Stimulated activated CD4-positive, alpha-beta T cell treated with anti-CD3 and anti-CD28 coated beads, Interleukin-2, amount 100 ng/mL, for 24 hours (primary cell): ENCODE data around the gene MTHFSD.

Experiments
- DNase-seq, 2 donors: peaks; one replicate each; pipeline ENCODE4 v3.0.0-alpha.2; 2020

Gene MTHFSD

DNA sequence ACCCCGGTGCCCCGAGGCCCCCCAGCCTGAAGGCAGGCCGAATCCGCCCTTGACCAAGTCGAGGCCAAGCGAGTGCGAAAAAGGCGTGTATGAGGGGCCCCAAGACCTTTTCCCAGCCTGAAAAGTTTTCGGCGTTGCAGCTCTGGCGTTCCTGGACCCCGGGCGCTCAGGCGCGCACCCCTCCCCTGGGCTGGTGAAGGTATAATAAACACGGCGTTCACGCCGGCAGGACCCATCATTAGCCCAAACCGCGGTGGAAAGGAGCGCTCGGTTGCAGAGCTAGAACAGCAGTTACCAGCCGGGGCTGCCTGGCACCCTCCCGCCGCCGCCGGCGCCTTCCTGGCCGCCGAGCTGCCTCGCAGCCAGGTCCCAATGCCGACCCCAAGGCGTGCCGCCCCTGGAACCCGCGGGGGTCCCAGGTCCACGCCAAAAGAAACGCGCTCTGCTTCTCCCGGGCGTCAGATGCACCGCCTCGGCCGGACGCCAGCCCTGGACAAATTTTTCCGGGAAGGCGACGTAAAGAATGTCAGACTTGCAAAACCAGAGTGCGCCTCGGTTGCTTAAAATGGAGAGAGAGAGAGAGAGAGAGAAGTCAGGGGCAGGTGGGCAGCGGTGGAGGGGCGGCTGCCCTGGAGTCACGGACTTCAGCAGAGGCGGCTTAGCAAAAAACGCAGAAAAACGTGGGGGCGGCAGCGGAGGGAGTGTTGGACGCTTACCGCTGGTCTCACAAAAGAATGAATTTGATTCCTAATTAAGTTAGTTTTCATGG lies 56.2 kb downstream of the MTHFSD start:
- DNase-seq = no peak

DNA sequence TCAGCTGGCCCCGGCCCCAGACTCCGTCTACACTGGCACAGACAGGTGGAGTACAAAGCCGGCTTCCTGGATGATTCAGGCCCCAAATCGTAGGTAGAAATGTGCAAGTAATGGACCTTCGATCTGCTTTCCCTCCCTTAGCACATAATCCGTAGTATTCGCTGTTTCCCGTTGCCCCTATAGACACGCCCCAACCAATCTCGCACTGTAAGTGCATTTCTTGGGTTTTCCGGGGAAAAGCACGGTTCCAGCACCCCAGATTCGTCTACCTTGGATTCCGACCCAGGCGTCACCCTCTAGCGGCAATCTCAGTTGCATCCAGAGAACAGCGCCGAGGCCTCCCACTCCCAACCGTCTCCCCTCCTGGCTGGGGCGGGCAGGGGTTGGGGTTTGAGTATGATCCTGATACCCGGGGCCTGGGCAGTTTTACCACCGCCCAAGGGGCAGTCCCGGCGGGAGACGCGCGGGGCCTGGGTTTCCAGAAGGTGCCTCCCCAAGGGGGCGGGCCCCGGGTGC lies 56.8 kb downstream of the MTHFSD start:
- DNase-seq = no peak

DNA sequence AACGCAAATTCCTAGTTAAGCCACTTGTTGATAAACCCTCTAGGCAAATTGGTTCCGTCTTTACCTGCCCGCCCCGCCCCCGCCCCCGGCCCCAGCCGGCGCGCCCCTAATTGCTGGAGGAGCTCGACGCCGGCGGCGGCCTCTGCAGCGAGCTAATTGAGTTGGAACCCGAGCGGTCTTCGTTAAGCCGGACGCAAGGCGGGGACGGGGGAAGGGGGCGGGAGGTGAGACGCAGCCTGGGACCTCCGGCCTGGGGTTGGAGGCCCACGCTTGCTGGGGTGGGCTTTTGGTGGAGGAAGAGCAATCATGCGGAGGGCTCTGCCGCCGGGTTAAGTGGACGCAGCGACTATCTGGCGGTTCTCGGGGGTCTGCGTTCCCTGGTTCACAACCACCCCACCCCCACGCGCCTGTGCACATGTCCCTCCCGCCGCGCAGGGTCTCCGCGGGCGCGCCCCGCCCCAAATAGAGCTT lies 57.4 kb downstream of the MTHFSD start:
- no peak for DNase-seq

DNA sequence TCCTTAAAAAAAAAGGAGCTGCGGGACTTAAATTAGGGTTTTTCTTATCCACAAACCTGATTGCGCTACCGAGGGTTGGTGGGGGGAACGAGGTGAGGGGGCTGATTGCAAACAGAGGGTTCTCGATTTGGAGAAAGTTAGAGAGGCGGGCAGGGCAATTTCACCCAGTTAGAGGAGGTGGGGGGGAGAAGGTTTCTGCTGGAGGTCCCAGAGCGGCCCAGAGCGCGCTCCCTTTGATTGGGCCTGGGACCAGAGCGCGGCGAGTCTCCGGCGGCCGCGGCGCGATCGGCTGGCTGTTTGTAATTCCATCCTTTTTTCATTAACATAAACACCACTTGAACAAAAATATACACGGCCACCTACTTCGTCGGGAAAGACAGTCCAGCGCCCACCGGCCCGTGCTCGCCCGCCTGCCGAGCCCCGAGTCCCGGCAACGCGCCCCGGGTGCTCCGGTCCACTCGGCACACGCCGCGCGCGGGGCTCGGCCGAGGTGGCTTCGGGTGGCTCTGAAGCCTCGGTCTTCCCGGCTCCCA lies 58.0 kb downstream of the MTHFSD start:
- no peak for DNase-seq

DNA sequence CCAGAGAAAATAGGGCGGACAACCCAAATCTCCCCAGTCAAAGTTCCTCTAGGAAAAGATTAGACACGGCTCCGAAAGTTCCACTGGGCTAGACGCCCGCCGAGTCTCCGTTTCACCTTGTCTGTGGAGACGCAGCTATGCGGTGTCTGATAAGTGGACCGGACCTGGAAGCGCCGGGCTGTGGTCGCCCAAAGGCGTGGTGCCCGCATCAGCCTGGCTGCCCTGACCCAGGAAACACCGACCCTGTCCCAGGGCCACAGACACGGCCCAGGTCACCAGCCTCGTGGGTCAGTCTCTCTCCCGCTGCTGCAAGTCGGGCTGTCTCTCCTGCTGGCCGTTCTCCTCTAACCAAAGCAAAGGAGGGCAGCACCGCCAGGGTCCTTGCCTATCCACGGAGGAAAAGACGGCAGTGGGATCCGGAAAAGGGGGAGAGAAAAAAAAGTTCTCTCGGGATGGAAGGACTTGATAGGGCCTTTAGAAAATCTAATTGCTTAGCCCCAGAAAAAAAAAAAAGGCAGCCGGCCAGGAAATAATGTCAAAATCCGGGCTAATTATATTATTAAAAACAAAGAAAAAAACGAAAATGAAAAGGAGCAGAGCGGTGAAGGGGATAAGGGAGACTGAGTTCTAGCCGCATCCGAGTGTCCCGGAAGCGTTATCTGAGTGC lies 58.6 kb downstream of the MTHFSD start:
- no peak for DNase-seq

DNA sequence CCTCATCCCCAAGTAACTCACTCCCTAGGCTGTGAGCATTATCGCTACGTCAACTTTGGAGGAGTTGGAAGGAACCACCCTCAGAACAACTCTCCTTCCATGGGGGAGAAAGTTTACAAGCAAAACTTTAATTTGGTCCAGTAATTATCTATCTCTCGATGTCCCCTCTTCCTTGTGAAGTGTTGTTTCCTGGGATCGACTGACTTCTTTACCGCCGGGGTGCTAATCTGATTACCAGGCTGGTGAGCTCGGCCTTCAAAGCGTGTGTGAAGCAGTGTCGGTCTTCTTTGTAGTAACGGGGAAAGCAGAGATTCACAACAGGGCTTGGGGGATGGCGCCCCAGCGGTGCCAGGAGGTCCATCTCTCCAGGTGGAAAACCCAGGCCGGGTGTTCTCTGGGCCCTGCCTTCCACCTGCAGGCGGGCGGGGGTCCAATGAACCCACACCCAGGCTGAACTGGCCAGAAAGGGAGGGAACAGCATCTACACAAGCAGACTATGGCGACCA lies 59.2 kb downstream of the MTHFSD start:
- DNase-seq = no peak

DNA sequence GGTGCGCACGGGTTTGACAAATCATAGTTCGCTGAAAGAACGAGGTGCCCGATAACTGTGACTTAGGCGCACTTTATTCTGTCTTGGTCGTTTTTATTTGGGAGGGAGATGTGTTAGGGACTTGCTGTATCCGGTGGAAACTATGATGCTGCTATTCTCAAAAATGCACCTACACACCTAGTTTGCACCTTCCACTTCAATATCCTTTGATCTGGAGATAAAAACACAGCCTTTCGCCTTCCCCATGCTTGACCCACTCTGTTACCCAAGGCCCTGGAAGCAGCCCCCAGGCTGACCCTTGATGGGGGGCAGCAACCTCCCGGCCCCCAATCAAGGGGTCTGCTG lies 59.7 kb downstream of the MTHFSD start:
- DNase-seq = no peak

DNA sequence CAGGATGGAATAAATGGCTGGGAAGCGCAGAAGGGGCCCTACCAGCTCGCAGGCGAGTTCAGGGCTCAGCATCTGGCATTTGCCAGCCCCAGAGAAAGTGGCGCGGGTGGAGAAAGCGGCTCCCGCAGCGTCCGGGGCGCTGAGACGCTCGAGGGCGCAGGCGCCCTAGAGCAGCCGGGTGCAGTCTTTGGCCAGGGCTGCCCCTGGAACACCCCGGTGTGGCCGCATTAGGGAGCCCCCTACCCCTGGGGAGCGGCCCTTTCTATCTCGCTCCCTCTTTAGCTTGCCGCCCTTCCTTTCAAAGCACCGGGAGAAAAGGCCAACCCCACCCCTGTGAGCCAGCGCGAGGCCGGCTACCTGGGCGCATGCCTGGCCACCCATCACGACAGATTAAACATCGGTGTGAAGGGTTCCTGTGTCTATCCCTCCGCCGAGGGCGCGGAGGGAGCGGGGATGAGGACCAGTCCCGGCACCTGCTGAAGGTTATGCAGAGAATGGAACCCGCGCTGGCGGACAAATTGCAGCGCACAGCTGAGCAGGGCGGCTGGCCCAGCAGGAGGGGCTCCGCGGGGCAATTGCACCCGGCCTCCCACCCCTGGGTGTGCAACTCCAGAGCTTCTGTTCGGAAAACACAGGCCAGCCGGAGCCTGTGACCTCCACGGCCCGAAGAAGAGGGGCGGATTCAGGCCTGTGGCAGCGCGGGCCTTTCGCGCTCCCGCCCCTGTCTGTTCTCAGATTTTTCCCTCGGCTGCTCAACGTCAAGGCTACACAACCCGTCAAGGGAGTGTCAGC lies 60.3 kb downstream of the MTHFSD start:
- DNase-seq = no peak

DNA sequence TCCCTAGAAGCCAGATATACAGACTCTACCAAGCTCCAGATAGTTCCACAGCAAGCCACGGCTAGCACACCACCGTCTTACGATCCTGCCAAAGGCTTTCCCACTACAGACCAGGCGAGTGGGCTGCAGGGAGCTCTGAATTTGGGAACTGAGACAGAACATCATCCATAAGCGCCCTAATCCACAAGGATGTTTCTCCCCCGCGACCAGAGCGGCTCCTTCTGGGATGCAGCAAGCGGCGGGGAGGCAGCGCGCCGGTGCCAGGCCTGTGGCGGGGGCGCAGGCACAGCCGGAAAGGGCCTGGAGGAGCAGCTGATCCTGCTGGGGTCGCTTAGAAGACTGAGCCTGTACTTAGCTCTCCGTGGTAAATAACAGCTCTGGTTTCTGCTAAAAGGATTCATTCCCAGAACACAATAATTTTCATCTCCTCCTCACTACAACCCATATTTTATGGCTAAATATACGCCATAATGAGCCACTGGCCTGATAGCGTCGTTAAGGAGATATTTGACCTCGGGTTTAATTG lies 60.9 kb downstream of the MTHFSD start:
- no peak for DNase-seq

DNA sequence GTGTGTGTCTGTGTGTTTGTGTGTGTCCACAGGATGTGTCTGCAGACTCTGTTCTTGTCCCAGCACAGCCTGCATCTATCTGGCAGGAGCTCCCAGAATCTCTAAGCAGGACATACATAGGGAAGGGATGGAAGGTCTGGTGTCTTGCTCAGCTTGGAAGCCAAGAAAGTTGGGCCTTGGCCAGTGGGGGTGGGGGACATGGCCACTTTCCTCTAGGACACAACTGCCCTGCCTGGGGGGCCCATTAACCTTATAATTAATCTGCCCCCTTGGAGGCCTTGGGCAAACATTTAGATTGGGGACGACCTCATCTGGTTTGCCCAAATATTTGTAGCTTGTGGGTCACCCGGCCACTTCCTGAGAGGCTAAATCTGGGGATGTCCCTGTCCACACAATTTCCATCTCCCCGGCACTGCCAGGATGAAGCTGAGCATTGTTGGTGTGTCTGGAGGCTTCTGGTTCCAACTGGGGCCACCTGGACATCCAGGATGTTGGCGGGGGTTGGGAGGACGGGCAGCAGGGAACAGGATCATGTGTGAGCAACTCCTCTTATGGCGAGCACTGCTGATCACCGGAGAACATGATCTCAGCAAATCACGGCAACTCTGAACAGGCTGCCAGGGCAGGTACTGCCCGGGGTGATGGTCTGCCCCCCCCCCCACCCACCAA lies 61.9 kb downstream of the MTHFSD start:
- DNase-seq = no peak

DNA sequence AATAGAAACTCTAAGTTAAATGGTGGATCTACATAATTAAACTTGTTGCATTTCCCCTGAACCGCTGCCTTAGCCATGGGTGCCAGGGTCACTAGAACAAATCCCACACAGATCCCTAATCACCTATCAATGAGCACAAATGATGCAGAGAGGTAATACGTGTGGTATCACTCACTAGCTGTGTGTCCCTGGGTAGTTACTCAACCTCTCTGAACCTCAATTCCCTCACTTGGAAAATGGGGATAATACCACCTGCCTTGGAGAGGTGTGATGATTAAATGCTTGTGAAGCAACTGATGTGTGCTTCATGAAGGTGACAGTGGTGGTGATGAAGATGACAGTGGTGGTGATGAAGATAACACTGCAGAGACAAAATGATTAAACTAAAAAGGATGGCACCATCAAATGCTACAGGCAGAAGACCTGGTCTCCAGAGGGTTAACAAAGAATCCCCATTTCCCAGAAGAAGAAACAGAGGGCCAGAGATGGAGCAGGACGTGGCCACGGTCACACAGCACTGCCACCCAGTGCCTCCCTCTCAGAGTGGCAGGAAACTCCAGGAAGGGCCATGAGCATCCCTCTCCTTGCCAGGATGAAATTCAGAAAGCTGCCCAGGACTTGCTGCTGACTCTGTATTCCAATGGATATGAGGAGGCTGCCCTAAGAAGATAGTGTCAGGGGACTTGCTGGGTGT lies 62.6 kb downstream of the MTHFSD start:
- DNase-seq = no peak

DNA sequence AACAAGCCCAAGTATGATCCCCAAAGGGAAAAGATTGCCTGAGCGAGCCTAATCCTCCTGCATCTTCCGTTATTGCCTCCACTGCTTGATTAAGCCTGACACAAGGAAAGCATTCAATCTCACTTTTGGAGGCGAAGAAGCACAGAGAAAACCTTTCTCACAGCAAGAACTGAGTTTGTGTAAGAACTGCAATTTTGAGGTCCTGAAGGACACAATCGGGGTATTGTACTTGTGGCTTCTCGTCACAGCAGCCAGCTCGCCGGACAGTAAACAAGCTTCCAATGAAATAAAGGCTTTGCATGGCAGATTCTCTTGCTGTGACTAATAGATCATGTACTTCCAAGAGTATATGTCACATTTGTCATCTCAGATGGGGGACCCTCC lies 63.4 kb downstream of the MTHFSD start:
- DNase-seq = no peak

DNA sequence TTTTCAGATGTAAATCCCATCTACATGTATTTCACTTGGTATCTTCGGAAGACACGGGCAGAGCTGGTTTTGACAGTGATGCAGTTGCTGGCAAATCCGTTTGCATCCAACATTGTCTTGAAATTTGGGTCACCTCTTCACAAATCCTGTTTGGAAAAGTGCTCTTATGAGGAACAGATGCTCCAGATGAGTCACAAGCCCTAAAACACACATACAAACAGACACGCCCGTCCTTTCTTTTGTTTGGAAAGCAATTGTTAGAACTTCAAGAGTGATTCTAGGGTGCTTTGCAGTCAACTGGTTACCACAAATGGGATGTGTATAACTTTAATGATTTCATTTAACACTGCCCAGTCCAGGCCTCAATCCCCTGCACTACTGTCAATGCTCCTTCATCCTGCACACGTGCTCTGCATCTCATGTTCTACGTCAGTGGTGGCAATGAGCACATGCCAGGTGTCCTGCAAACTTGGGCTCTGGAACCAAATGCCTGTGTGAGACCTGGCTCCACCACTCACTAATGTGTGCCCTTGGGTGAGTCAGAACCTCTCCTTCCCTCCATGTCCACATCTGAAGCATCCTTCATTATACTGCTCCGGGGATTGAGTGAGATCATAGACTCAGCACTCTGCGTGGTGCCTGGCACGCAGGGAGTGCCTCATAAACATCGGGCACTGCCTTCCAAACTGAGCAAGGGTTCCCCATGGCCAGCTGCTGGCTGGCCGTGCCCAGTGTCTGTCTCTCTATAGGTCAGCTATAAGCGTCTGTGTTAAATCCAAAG lies 64.0 kb downstream of the MTHFSD start:
- no peak for DNase-seq

DNA sequence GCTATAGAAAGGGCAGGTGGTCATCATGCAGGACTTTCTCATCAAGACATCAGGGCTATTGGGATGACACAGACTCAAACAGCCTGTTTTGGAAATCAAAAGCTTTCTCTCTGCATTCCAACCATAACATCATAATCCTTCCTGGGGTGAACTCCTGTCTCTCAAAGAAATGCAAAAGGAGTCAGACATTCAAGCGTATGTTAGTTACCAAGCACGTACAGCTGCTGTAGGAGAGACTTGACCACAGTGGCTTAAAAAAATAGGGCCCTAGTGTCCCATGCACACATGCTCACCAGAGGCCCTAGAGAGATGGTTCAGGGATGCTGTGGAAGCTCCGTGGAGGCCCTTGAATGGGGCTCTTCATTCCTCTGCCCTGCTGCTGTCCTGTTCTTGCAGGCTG lies 69.3 kb downstream of the MTHFSD start:
- no peak for DNase-seq

DNA sequence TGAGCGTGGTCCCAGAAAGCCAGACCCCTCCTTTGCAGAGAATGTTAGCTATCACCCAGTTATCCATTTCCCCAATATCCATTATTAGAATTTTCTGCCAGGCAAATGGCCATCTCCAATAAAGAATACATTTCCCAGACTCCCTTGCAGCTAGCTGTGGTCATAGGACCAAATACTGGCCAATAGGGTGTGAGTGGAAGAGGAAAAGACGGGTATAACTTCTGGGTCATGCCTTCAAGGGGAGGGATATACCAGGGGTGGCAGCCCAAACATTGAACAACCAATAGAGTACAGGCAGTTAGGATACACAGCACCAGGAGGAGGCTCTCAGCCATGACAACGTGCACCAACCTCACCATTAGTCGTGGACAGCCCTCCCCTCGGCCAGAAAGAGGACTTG lies 70.8 kb downstream of the MTHFSD start:
- DNase-seq = no peak

DNA sequence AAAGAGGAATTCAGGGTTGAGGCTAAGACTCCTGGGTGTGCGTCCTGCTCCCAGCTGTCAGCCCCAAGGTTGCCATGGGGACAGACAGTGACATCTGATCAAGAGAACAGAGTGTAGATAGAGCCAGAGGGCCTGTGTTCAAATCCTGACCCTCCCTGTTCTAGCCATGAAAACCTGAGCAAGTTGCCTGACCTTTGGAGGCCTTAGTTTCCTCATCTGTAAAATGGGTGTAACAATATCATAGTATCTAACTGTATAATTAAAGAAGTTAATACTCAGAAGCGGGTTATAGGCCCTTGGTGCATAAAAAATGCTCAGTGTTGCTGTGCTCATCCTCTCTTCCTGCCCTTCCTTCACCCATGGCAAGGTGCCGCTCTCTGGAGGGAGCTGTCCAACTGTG lies 73.4 kb downstream of the MTHFSD start:
- no peak for DNase-seq

DNA sequence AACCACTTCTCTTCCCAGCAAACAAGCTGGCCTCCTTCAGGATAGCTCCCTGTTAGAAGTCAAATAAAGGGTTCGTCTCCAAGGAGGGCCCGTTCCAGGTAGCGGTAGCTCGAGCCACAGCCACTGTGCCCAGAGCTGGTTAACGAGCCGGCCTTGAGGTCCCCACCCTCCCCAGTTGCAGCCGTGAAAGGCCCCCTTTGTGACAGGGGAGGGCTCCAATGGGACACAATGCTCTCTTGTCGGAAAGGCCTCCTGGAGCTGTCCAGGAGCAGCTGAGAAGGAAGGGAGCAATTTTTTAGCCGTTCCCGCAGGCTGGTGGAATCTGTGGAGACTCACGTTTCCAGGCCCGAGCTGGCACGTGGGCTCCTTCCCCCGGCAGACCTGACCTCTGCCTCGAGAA lies 74.6 kb downstream of the MTHFSD start:
- no peak for DNase-seq
